WTC11 (cell line): ENCODE results near the gene FBLN7. TPM values are rescaled to one million over a fixed set of nuclear protein-coding genes. Genes with fewer than 3 reads are reported as not detected.
"Not testable (repeated sequence)": the region's sequence is repeated elsewhere in the genome, so short reads cannot be mapped to it uniquely, and the experiment has no call there.

Experiments
- ATAC-seq: fragments of 200-7000 bp; cut with Tn5 transposase; 2 replicates; pipeline ENCODE4 v1.10.0; 2021; ENCODE audit warnings: mild to moderate bottlenecking, moderate library complexity
- CTCF ChIA-PET: fragments of 300-600 bp; sonication (Branson Sonifier 250); formaldehyde crosslinking; loops from one replicate; lab custom pipeline; 2021; ENCODE audit warnings: antibody characterized with exemption; lab: Charles Lee
- POLR2A ChIA-PET: fragments of 350-600 bp; sonication (Branson Sonifier 250); formaldehyde crosslinking; loops from one replicate; lab custom pipeline; 2021; ENCODE audit warnings: antibody characterized with exemption; lab: Charles Lee
- DNase-seq: peaks from one replicate; pipeline ENCODE4 v3.0.0; 2021; ENCODE audit warnings: low spot score
- H3K27ac Mint-ChIP-seq: 2 replicates; pipeline ENCODE4 v1.8.0; 2021; ENCODE audit warnings: mixed read lengths
- H3K27me3 Mint-ChIP-seq: 2 replicates; pipeline ENCODE4 v1.8.0; 2021; ENCODE audit warnings: low read depth, mild to moderate bottlenecking, moderate library complexity, mixed read lengths
- H3K36me3 Mint-ChIP-seq: 2 replicates; pipeline ENCODE4 v1.8.0; 2021; ENCODE audit warnings: mixed read lengths
- H3K4me1 Mint-ChIP-seq: 2 replicates; pipeline ENCODE4 v1.8.0; 2022; ENCODE audit warnings: mixed read lengths
- H3K4me3 Mint-ChIP-seq: 2 replicates; pipeline ENCODE4 v1.8.0; 2021; ENCODE audit warnings: mild to moderate bottlenecking, moderate library complexity, mixed read lengths
- H3K9me3 Mint-ChIP-seq: 2 replicates; pipeline ENCODE4 v1.8.0; 2021; ENCODE audit warnings: mixed read lengths
- CREB1 ChIP-seq: sonication (generic); formaldehyde crosslinking; IDR thresholded peaks from 2 replicates; pipeline ENCODE4 v1.8.0; 2023; ENCODE audit warnings: mild to moderate bottlenecking, missing genetic modification reagents
- ELF4 ChIP-seq: sonication (generic); formaldehyde crosslinking; IDR thresholded peaks from 2 replicates; pipeline ENCODE4 v1.8.1; 2022; ENCODE audit warnings: low read depth, mild to moderate bottlenecking, moderate library complexity, missing genetic modification reagents
- FOXK1 ChIP-seq: sonication (generic); formaldehyde crosslinking; IDR thresholded peaks from 2 replicates; pipeline ENCODE4 v1.8.0; 2022; ENCODE audit warnings: mild to moderate bottlenecking, moderate library complexity, missing genetic modification reagents
- FOXP1 ChIP-seq: sonication (generic); formaldehyde crosslinking; IDR thresholded peaks from 2 replicates; pipeline ENCODE4 v1.8.0; 2022; ENCODE audit warnings: missing genetic modification reagents, mild to moderate bottlenecking, moderate library complexity, borderline replicate concordance
- GABPB1 ChIP-seq: sonication (generic); formaldehyde crosslinking; IDR thresholded peaks from 2 replicates; pipeline ENCODE4 v1.8.1; 2023; ENCODE audit warnings: mild to moderate bottlenecking, missing genetic modification reagents
- GTF2I ChIP-seq: fragments of 250-450 bp; sonication (Bioruptor Pico); conservative IDR thresholded peaks from 2 replicates; pipeline ENCODE4 v1.4.0; 2021; ENCODE audit warnings: mild to moderate bottlenecking
- IRF2 ChIP-seq: sonication (generic); formaldehyde crosslinking; IDR thresholded peaks from 2 replicates; pipeline ENCODE4 v1.8.0; 2022; ENCODE audit warnings: low read depth, missing genetic modification reagents, borderline replicate concordance
- NFE2L1 ChIP-seq: sonication (generic); formaldehyde crosslinking; IDR thresholded peaks from 2 replicates; pipeline ENCODE4 v1.8.1; 2023; ENCODE audit warnings: missing genetic modification reagents
- NR3C1 ChIP-seq: sonication (generic); formaldehyde crosslinking; conservative IDR thresholded peaks from 2 replicates; pipeline ENCODE4 v1.8.1; 2023; ENCODE audit warnings: low read depth, mild to moderate bottlenecking, missing genetic modification reagents
- OVOL2 ChIP-seq: fragments of 250-450 bp; sonication (Bioruptor Pico); IDR thresholded peaks from 2 replicates; pipeline ENCODE4 v1.9.0; 2021; ENCODE audit warnings: mild to moderate bottlenecking, borderline replicate concordance
- SMAD3 ChIP-seq: sonication (generic); formaldehyde crosslinking; IDR thresholded peaks from 2 replicates; pipeline ENCODE4 v1.8.0; 2022; ENCODE audit warnings: missing genetic modification reagents, mild to moderate bottlenecking, borderline replicate concordance
- TCF7 ChIP-seq: sonication (generic); formaldehyde crosslinking; IDR thresholded peaks from 2 replicates; pipeline ENCODE4 v1.8.0; 2022; ENCODE audit warnings: mild to moderate bottlenecking, low read depth, missing genetic modification reagents, moderate library complexity
- TP53 ChIP-seq: sonication (generic); formaldehyde crosslinking; IDR thresholded peaks from 2 replicates; pipeline ENCODE4 v1.8.1; 2023; ENCODE audit warnings: mild to moderate bottlenecking, missing genetic modification reagents
- ZBTB21 ChIP-seq: sonication (generic); formaldehyde crosslinking; IDR thresholded peaks from 2 replicates; pipeline ENCODE4 v1.8.1; 2023; ENCODE audit warnings: mild to moderate bottlenecking, missing genetic modification reagents, borderline replicate concordance
- ZNF263 ChIP-seq: sonication (generic); formaldehyde crosslinking; IDR thresholded peaks from 2 replicates; pipeline ENCODE4 v1.8.1; 2022; ENCODE audit warnings: low read depth, mild to moderate bottlenecking, moderate library complexity, missing genetic modification reagents
- total RNA-seq: library from RNA; stranded (reverse); gene quantifications from 3 replicates; pipeline ENCODE4 v1.2.3, GENCODE V29; 2021
- TF ChIP-seq, protein P1 (sequence below): sonication (generic); formaldehyde crosslinking; IDR thresholded peaks from 2 replicates; pipeline ENCODE4 v1.8.0; 2022; ENCODE audit warnings: mild to moderate bottlenecking, missing genetic modification reagents
- TF ChIP-seq, protein P2 (sequence below): sonication (generic); formaldehyde crosslinking; IDR thresholded peaks from 2 replicates; pipeline ENCODE4 v1.8.1; 2022; ENCODE audit warnings: mild to moderate bottlenecking, missing genetic modification reagents, moderate library complexity, borderline replicate concordance
- TF ChIP-seq, protein P3 (sequence below): sonication (generic); formaldehyde crosslinking; conservative IDR thresholded peaks from 2 replicates; pipeline ENCODE4 v1.8.1; 2022; ENCODE audit warnings: mild to moderate bottlenecking, missing genetic modification reagents
- TF ChIP-seq, protein P4 (sequence below): sonication (generic); formaldehyde crosslinking; IDR thresholded peaks from 2 replicates; pipeline ENCODE4 v1.8.1; 2023; ENCODE audit warnings: mild to moderate bottlenecking, missing genetic modification reagents, moderate library complexity

The FBLN7 gene
- total RNA-seq, 1 experiment from 2014 or later: 0.55 TPM

DNA sequence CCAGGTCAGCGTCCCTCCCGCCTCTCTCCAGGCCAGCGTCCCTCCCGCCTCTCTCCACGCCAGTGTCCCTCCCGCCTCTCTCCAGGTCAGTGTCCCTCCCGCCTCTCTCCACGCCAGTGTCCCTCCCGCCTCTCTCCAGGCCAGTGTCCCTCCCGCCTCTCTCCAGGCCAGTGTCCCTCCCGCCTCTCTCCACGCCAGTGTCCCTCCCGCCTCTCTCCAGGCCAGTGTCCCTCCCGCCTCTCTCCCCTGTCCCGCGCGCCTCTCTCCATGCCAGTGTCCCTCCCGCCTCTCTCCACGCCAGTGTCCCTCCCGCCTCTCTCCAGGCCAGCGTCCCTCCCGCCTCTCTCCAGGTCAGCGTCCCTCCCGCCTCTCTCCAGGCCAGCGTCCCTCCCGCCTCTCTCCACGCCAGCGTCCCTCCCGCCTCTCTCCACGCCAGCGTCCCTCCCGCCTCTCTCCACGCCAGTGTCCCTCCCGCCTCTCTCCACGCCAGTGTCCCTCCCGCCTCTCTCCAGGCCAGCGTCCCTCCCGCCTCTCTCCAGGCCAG is 1.5 kb downstream of the FBLN7 start:
- DNase-seq, ATAC-seq, H3K36me3 Mint-ChIP-seq, CTCF ChIA-PET, H3K9me3 Mint-ChIP-seq, H3K27ac Mint-ChIP-seq: not testable (repeated sequence)
- Mint-ChIP-seq H3K4me3 (peak overlapping the region; percentile 69), H3K27me3 (peaks cover 69% of the 10 kb centered on the region), H3K4me1 (peaks cover 15% of the 10 kb centered on the region)
- POLR2A ChIA-PET: interaction anchor here (1.0 kb wide), 1 partner anchor 33 kb away, joined by 3 read pairs; no protein-coding TSS in a partner anchor

DNA sequence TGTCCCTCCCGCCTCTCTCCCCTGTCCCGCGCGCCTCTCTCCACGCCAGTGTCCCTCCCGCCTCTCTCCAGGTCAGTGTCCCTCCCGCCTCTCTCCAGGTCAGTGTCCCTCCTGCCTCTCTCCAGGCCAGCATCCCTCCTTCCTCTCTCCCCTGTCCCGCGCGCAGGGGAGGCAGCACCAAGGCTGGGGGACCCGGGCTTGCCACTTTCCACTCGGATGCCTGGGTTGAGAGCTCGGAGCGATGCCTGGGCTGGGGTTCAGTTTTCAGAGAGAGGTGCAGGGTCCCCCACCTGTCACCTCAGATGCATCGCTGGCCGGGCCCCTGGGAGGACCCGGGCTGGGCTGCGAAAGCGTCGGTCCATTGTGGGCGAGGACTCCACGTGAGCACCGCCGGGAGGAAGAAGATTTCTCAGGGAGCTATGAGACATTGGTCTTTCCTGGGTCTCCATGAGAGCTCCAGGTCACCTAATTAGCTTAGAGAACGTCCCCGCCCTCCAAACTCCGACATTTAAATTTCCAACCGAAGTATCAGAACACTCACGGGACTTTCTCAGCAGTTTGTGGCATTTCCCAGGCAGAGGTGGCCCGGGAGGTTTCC is 2.1 kb downstream of the FBLN7 start:
- CTCF ChIA-PET: no interaction called here
- Mint-ChIP-seq H3K27ac (no peak overlapping the region), H3K4me3 (peak overlapping the region; percentile 69)
- POLR2A ChIA-PET: interaction anchor here (1.0 kb wide), 1 partner anchor 34 kb away, joined by 3 read pairs; no protein-coding TSS in a partner anchor
- TF ChIP-seq OVOL2 (CRISPR knock-in tag): no peak
- peak; percentile 60; the same call in 1 of the 2 replicates for TF ChIP-seq ZNF263 (CRISPR knock-in tag)
- TF ChIP-seq, all 79 proteins: peak for 1
- H3K4me1 Mint-ChIP-seq: peaks cover 15% of the 10 kb centered on the region
- no peak for DNase-seq
- H3K36me3 Mint-ChIP-seq: no peaks in the 10 kb centered on the region
- peak; percentile 33 for ATAC-seq
- peaks cover 65% of the 10 kb centered on the region for H3K27me3 Mint-ChIP-seq
- H3K9me3 Mint-ChIP-seq: no peaks in the 10 kb centered on the region

DNA sequence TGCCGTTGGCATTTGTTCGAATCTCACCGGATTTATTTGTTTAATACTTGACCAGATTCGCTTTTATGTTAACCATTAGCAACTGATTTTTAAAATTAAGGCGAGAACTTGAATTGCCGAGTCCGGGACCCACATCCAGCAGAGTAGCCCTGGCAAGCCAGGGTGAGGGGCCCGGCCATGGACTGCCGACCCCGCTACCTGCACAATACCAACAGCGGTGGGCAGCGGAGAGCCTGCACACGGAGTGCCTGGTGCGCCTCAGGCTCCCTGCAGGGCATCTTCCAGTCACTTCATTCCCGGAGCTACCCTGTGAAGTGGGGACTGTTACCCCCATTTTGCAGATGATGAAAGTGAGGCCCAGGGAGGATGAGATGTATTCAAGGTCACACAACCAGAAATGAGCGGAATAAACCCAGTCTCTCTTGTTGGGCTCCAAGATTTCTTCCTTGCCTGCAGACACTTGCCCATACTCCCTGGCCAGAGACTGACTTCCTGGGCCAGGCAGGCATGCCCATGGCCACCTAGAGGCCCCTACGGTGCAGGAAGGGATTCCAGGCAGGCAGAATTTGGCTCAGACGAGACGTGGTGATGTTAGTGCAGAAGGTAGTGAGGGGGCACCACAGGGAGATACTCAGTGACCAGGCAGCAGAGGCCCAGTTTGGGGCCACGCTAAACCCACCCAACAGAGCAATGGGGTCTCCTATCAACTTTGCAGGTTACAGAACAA is 2.9 kb downstream of the FBLN7 start:
- no peak for TF ChIP-seq GTF2I (CRISPR knock-in tag)
- no peak for TF ChIP-seq SMAD3 (CRISPR knock-in tag)
- no peak for TF ChIP-seq TCF7
- no peak for TF ChIP-seq FOXP1 (CRISPR knock-in tag)
- TF ChIP-seq NFE2L1: no peak
- TF ChIP-seq, protein P1, sequence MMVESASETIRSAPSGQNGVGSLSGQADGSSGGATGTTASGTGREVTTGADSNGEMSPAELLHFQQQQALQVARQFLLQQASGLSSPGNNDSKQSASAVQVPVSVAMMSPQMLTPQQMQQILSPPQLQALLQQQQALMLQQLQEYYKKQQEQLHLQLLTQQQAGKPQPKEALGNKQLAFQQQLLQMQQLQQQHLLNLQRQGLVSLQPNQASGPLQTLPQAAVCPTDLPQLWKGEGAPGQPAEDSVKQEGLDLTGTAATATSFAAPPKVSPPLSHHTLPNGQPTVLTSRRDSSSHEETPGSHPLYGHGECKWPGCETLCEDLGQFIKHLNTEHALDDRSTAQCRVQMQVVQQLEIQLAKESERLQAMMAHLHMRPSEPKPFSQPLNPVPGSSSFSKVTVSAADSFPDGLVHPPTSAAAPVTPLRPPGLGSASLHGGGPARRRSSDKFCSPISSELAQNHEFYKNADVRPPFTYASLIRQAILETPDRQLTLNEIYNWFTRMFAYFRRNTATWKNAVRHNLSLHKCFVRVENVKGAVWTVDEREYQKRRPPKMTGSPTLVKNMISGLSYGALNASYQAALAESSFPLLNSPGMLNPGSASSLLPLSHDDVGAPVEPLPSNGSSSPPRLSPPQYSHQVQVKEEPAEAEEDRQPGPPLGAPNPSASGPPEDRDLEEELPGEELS: no peak
- TF ChIP-seq, protein P2, sequence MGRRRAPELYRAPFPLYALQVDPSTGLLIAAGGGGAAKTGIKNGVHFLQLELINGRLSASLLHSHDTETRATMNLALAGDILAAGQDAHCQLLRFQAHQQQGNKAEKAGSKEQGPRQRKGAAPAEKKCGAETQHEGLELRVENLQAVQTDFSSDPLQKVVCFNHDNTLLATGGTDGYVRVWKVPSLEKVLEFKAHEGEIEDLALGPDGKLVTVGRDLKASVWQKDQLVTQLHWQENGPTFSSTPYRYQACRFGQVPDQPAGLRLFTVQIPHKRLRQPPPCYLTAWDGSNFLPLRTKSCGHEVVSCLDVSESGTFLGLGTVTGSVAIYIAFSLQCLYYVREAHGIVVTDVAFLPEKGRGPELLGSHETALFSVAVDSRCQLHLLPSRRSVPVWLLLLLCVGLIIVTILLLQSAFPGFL (CRISPR knock-in tag): no peak
- TF ChIP-seq CREB1 (CRISPR knock-in tag): no peak
- TF ChIP-seq GABPB1 (CRISPR knock-in tag): no peak
- TF ChIP-seq ZBTB21: no peak
- no peak for TF ChIP-seq NR3C1 (CRISPR knock-in tag)
- TF ChIP-seq, protein P3, sequence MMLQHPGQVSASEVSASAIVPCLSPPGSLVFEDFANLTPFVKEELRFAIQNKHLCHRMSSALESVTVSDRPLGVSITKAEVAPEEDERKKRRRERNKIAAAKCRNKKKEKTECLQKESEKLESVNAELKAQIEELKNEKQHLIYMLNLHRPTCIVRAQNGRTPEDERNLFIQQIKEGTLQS (CRISPR knock-in tag): no peak
- TF ChIP-seq TP53 (CRISPR knock-in tag): no peak
- TF ChIP-seq IRF2 (CRISPR knock-in tag): no peak
- no peak for TF ChIP-seq ELF4 (CRISPR knock-in tag)
- TF ChIP-seq, protein P4, sequence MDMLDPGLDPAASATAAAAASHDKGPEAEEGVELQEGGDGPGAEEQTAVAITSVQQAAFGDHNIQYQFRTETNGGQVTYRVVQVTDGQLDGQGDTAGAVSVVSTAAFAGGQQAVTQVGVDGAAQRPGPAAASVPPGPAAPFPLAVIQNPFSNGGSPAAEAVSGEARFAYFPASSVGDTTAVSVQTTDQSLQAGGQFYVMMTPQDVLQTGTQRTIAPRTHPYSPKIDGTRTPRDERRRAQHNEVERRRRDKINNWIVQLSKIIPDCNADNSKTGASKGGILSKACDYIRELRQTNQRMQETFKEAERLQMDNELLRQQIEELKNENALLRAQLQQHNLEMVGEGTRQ (CRISPR knock-in tag): no peak
- no peak for TF ChIP-seq FOXK1 (CRISPR knock-in tag)
- no peaks in the 10 kb centered on the region for H3K36me3 Mint-ChIP-seq
- 0 out of 2 replicates have a peak, but pooled peaks have one; percentile 17 for ATAC-seq
- H3K4me1 Mint-ChIP-seq: peaks cover 15% of the 10 kb centered on the region
- peaks cover 58% of the 10 kb centered on the region for H3K27me3 Mint-ChIP-seq
- POLR2A ChIA-PET: interaction anchor here (1.0 kb wide), 1 partner anchor 35 kb away, joined by 3 read pairs; no protein-coding TSS in a partner anchor
- H3K4me3 Mint-ChIP-seq: peak overlapping the region; percentile 69
- CTCF ChIA-PET: no interaction called here
- H3K27ac Mint-ChIP-seq: no peak overlapping the region
- no peaks in the 10 kb centered on the region for H3K9me3 Mint-ChIP-seq
- DNase-seq: no peak
